SK-N-SH treated with all-trans-retinoic acid at 6 μM for 48 hours (cell line): Measurements from ENCODE around the gene BOD1L1.

Experiments used
- ARNTL ChIP-seq: fragments of 450-650 bp; formaldehyde crosslinking; IDR thresholded peaks from 2 replicates; pipeline ENCODE4 v1.5.0; 2020; ENCODE audit warnings: low read depth, mild to moderate bottlenecking, moderate library complexity, borderline replicate concordance
- CSDC2 ChIP-seq: fragments of 250-450 bp; sonication (Bioruptor Pico); IDR thresholded peaks from 2 replicates; pipeline ENCODE4 v1.5.0; 2020; ENCODE audit warnings: mild to moderate bottlenecking, moderate library complexity
- CSRNP3 ChIP-seq: fragments of 250-450 bp; sonication (Bioruptor Pico); IDR thresholded peaks from 2 replicates; pipeline ENCODE4 v1.5.1; 2021; ENCODE audit warnings: mild to moderate bottlenecking, moderate library complexity
- GLIS3 ChIP-seq: fragments of 250-450 bp; sonication (Bioruptor Pico); IDR thresholded peaks from 2 replicates; pipeline ENCODE4 v1.5.0; 2020; ENCODE audit warnings: mild to moderate bottlenecking, moderate library complexity
- OSR1 ChIP-seq: fragments of 250-450 bp; sonication (Bioruptor Pico); IDR thresholded peaks from 2 replicates; pipeline ENCODE4 v1.8.0; 2022; ENCODE audit warnings: moderate library complexity, mild to moderate bottlenecking, inconsistent platforms
- POU6F1 ChIP-seq: fragments of 250-450 bp; sonication (Bioruptor Pico); IDR thresholded peaks from 2 replicates; pipeline ENCODE4 v1.8.0; 2021; ENCODE audit warnings: low read depth, mild to moderate bottlenecking, moderate library complexity, borderline replicate concordance
- PPARA ChIP-seq: fragments of 250-450 bp; sonication (Bioruptor Pico); IDR thresholded peaks from 2 replicates; pipeline ENCODE4 v1.5.0; 2020; ENCODE audit warnings: mild to moderate bottlenecking, borderline replicate concordance
- SNAI2 ChIP-seq: fragments of 250-450 bp; sonication (Bioruptor Pico); IDR thresholded peaks from 2 replicates; pipeline ENCODE4 v1.5.0; 2020; ENCODE audit warnings: mild to moderate bottlenecking, moderate library complexity
- ZC3H10 ChIP-seq: fragments of 250-450 bp; sonication (Bioruptor Pico); IDR thresholded peaks from 2 replicates; pipeline ENCODE4 v1.5.1; 2021; ENCODE audit warnings: mild to moderate bottlenecking, moderate library complexity
- ZFP3 ChIP-seq: fragments of 250-450 bp; sonication (Bioruptor Pico); IDR thresholded peaks from 2 replicates; pipeline ENCODE4 v1.5.0; 2020; ENCODE audit warnings: mild to moderate bottlenecking, moderate library complexity
- ZFP30 ChIP-seq: fragments of 450-650 bp; formaldehyde crosslinking; IDR thresholded peaks from 2 replicates; pipeline ENCODE4 v1.5.0; 2022; ENCODE audit warnings: mild to moderate bottlenecking, moderate library complexity
- ZNF70 ChIP-seq: fragments of 450-650 bp; formaldehyde crosslinking; IDR thresholded peaks from 2 replicates; pipeline ENCODE4 v1.5.0; 2020; ENCODE audit warnings: mild to moderate bottlenecking, moderate library complexity
- TF ChIP-seq, protein P1 (sequence below): fragments of 250-450 bp; sonication (Bioruptor Pico); IDR thresholded peaks from 2 replicates; pipeline ENCODE4 v1.8.0; 2020; ENCODE audit warnings: mild to moderate bottlenecking, moderate library complexity, borderline replicate concordance
- TF ChIP-seq, protein P2 (sequence below): fragments of 250-450 bp; sonication (Bioruptor Pico); IDR thresholded peaks from 2 replicates; pipeline ENCODE4 v1.5.0; 2020; ENCODE audit warnings: mild to moderate bottlenecking, moderate library complexity

- TF ChIP-seq ZNF70 (CRISPR knock-in tag) (no peak), CSRNP3 (CRISPR knock-in tag) (no peak), PPARA (CRISPR knock-in tag) (no peak), ZFP30 (no peak), ZFP3 (CRISPR knock-in tag) (no peak), SNAI2 (CRISPR knock-in tag) (no peak), OSR1 (CRISPR knock-in tag) (no peak), CSDC2 (CRISPR knock-in tag) (no peak), ARNTL (CRISPR knock-in tag) (no peak), POU6F1 (no peak), GLIS3 (CRISPR knock-in tag) (no peak), ZC3H10 (CRISPR knock-in tag) (no peak)
- TF ChIP-seq, protein P1, sequence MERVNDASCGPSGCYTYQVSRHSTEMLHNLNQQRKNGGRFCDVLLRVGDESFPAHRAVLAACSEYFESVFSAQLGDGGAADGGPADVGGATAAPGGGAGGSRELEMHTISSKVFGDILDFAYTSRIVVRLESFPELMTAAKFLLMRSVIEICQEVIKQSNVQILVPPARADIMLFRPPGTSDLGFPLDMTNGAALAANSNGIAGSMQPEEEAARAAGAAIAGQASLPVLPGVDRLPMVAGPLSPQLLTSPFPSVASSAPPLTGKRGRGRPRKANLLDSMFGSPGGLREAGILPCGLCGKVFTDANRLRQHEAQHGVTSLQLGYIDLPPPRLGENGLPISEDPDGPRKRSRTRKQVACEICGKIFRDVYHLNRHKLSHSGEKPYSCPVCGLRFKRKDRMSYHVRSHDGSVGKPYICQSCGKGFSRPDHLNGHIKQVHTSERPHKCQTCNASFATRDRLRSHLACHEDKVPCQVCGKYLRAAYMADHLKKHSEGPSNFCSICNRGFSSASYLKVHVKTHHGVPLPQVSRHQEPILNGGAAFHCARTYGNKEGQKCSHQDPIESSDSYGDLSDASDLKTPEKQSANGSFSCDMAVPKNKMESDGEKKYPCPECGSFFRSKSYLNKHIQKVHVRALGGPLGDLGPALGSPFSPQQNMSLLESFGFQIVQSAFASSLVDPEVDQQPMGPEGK (CRISPR knock-in tag) = no peak
- TF ChIP-seq, protein P2, sequence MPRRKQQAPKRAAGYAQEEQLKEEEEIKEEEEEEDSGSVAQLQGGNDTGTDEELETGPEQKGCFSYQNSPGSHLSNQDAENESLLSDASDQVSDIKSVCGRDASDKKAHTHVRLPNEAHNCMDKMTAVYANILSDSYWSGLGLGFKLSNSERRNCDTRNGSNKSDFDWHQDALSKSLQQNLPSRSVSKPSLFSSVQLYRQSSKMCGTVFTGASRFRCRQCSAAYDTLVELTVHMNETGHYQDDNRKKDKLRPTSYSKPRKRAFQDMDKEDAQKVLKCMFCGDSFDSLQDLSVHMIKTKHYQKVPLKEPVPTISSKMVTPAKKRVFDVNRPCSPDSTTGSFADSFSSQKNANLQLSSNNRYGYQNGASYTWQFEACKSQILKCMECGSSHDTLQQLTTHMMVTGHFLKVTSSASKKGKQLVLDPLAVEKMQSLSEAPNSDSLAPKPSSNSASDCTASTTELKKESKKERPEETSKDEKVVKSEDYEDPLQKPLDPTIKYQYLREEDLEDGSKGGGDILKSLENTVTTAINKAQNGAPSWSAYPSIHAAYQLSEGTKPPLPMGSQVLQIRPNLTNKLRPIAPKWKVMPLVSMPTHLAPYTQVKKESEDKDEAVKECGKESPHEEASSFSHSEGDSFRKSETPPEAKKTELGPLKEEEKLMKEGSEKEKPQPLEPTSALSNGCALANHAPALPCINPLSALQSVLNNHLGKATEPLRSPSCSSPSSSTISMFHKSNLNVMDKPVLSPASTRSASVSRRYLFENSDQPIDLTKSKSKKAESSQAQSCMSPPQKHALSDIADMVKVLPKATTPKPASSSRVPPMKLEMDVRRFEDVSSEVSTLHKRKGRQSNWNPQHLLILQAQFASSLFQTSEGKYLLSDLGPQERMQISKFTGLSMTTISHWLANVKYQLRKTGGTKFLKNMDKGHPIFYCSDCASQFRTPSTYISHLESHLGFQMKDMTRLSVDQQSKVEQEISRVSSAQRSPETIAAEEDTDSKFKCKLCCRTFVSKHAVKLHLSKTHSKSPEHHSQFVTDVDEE = no peak
Measured at GRCh38 chr4:13534344-13535063, 93.0 kb downstream of the BOD1L1 start.
